ENCODE results near the gene SH3RF1.

SH3RF1 gene

DNA sequence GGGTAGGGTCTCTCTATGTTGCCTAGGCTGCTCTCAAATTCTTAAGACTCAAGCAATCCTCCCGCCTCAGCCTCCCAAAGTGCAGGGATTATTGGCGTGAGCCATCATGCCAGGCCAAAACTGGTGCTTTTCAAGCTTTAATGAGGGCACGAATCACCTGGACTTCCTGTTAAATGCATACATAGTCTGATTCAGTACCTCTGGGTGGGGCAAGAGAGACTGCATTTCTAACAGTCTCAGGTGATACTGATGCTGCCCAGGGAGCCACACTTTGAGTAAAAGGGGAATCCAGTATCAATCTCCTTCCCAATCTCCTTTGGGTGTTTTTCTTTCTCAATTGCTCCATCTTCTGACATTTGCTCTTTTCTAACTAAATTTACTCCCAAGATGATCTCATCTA, 96.5 kb downstream of the SH3RF1 start:
- no peaks in the 10 kb centered on the region for H3K4me1 ChIP-seq (ENCODE audit: control insufficient read depth in 5 of 5, insufficient read depth in 5 of 5, low read length in 5 of 5)
- no peaks in the 10 kb centered on the region for H3K9me3 ChIP-seq (ENCODE audit: control insufficient read depth in 5 of 5, low read length in 5 of 5)
- H3K36me3 ChIP-seq (ENCODE audit: control insufficient read depth in 5 of 5, insufficient read depth in 5 of 5, low read length in 5 of 5): no peaks in the 10 kb centered on the region
- no peaks in the 10 kb centered on the region for H3K27me3 ChIP-seq (ENCODE audit: control insufficient read depth in 5 of 5, insufficient read depth in 4 of 5, low read length in 5 of 5)
- H3K4me3 ChIP-seq (ENCODE audit: low read depth in 1 of 5, low read length in 5 of 5): no peak overlapping the region
- no peak overlapping the region for H3K27ac ChIP-seq (ENCODE audit: low read depth, low read length)
- H3K9ac ChIP-seq (ENCODE audit: low read length in 5 of 5): no peak overlapping the region

GRCh38 chr4:169167957-169168858, 102.5 kb downstream of the SH3RF1 start:
- Histone ChIP-seq H3K27me3 (ENCODE audit: control insufficient read depth in 5 of 5, insufficient read depth in 4 of 5, low read length in 5 of 5) (no peaks in the 10 kb centered on the region), H3K9ac (ENCODE audit: low read length in 5 of 5) (no peak overlapping the region), H3K4me3 (ENCODE audit: low read depth in 1 of 5, low read length in 5 of 5) (no peak overlapping the region), H3K4me1 (ENCODE audit: control insufficient read depth in 5 of 5, insufficient read depth in 5 of 5, low read length in 5 of 5) (peaks cover 0 to 8% (median 0%) of the 10 kb centered on the region in 5 donors), H3K36me3 (ENCODE audit: control insufficient read depth in 5 of 5, insufficient read depth in 5 of 5, low read length in 5 of 5) (no peaks in the 10 kb centered on the region), H3K9me3 (ENCODE audit: control insufficient read depth in 5 of 5, low read length in 5 of 5) (no peaks in the 10 kb centered on the region), H3K27ac (ENCODE audit: low read depth, low read length) (no peak overlapping the region)

DNA sequence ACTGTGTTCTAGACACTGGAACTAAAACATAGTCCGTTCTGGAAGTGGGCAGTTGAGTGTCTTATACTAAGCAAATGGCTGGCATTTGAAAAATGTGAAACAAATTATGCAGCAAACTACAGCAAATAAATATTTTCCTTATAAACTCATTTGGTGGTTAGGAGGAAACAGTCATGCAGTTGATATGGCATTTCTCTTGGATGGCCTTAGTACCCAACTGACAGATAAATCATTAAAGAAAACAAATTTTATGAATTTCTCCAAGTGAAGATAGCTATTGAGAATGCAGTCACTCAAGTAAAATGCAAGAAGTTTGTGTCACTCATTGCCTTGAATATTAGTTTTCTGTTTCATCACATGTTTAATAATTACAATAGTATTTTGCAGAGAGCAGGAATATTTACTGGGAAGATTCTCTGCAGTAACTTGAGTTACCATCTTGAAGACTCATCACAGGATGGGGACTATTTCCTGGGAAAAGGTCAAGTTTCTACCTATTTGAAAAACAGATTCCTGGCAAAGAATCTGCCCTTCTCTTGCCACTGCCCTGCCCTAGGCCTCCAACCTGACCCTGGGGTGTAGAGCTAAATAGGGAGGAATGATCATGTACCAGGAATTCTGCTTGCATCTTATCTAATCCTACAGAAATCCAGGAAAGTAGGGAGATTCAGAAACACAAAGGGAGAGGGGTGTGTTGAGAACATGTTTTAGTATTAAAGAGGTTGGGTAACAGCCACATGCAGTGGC, 105.9 kb downstream of the SH3RF1 start:
- Histone ChIP-seq H3K36me3 (ENCODE audit: control insufficient read depth in 5 of 5, insufficient read depth in 5 of 5, low read length in 5 of 5) (no peaks in the 10 kb centered on the region), H3K9ac (ENCODE audit: low read length in 5 of 5) (no peak overlapping the region), H3K4me1 (ENCODE audit: control insufficient read depth in 5 of 5, insufficient read depth in 5 of 5, low read length in 5 of 5) (peaks cover 0 to 10% (median 9%) of the 10 kb centered on the region in 5 donors), H3K27ac (ENCODE audit: low read depth, low read length) (no peak overlapping the region), H3K4me3 (ENCODE audit: low read depth in 1 of 5, low read length in 5 of 5) (no peak overlapping the region), H3K27me3 (ENCODE audit: control insufficient read depth in 5 of 5, insufficient read depth in 4 of 5, low read length in 5 of 5) (no peaks in the 10 kb centered on the region), H3K9me3 (ENCODE audit: control insufficient read depth in 5 of 5, low read length in 5 of 5) (no peaks in the 10 kb centered on the region)

DNA sequence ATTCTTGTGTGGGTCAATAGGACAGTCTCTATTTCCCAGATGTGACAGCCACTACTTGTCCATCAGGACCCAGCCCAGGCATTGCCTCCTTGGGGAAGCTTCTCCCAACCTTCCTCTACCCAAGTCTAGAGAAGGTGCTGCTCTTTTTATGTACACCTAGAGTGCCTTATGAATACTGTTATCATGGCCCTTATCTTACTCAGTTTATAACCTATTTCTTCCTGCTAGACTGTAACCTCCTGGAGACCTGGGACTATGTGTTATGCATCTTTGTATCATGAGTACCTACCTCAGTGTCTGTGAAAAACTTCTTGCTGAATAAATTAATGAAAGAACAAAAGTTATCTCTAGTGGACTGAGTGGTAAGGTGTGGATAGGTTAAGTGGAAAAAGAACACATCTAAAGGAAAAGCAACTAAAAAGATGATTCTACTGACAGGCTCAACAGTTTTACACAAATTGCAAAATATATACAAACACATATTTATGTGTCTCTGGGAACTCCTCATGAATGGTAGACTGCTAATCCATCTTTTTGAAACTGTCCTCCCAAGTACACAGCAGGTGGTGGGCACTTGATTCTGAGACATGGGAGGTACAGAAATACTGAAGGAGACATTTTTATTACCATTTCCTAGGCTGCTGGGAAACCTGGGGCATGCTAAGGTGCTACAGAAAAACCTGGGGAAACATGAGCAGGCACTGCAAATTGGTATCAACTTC, 106.6 kb downstream of the SH3RF1 start:
- H3K9ac ChIP-seq (ENCODE audit: low read length in 5 of 5): no peak overlapping the region
- no peaks in the 10 kb centered on the region for H3K27me3 ChIP-seq (ENCODE audit: control insufficient read depth in 5 of 5, insufficient read depth in 4 of 5, low read length in 5 of 5)
- no peak overlapping the region for H3K27ac ChIP-seq (ENCODE audit: low read depth, low read length)
- no peaks in the 10 kb centered on the region for H3K9me3 ChIP-seq (ENCODE audit: control insufficient read depth in 5 of 5, low read length in 5 of 5)
- peaks cover 0 to 10% (median 9%) of the 10 kb centered on the region in 5 donors for H3K4me1 ChIP-seq (ENCODE audit: control insufficient read depth in 5 of 5, insufficient read depth in 5 of 5, low read length in 5 of 5)
- no peak overlapping the region for H3K4me3 ChIP-seq (ENCODE audit: low read depth in 1 of 5, low read length in 5 of 5)
- no peaks in the 10 kb centered on the region for H3K36me3 ChIP-seq (ENCODE audit: control insufficient read depth in 5 of 5, insufficient read depth in 5 of 5, low read length in 5 of 5)

GRCh38 chr4:169163495-169163894, 107.3 kb downstream of the SH3RF1 start:
- Histone ChIP-seq H3K4me1 (ENCODE audit: control insufficient read depth in 5 of 5, insufficient read depth in 5 of 5, low read length in 5 of 5) (peaks cover 0 to 10% (median 9%) of the 10 kb centered on the region in 5 donors), H3K9me3 (ENCODE audit: control insufficient read depth in 5 of 5, low read length in 5 of 5) (no peaks in the 10 kb centered on the region), H3K36me3 (ENCODE audit: control insufficient read depth in 5 of 5, insufficient read depth in 5 of 5, low read length in 5 of 5) (no peaks in the 10 kb centered on the region), H3K27ac (ENCODE audit: low read depth, low read length) (no peak overlapping the region), H3K4me3 (ENCODE audit: low read depth in 1 of 5, low read length in 5 of 5) (no peak overlapping the region), H3K9ac (ENCODE audit: low read length in 5 of 5) (no peak overlapping the region), H3K27me3 (ENCODE audit: control insufficient read depth in 5 of 5, insufficient read depth in 4 of 5, low read length in 5 of 5) (no peaks in the 10 kb centered on the region)

DNA sequence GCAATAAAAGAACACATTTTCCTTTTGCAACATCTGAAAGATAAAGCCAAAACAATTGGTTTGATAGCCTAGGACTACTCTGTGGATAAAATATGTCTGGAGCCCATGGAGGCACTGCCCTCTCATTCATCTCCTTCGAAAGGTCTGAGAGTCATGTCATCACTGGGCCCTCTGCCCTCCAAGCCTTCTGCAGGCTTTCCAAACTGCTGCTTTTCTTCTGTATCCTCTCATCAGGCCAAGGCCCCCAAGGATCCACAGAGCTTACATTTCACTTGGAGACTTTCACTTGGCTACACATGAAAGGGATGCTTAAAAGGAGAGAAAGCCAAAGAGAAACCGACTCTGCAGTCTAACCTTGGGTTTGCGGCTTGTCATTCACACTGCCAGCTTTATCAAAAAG, 109.9 kb downstream of the SH3RF1 start:
- peaks cover 0 to 10% (median 9%) of the 10 kb centered on the region in 5 donors for H3K4me1 ChIP-seq (ENCODE audit: control insufficient read depth in 5 of 5, insufficient read depth in 5 of 5, low read length in 5 of 5)
- H3K36me3 ChIP-seq (ENCODE audit: control insufficient read depth in 5 of 5, insufficient read depth in 5 of 5, low read length in 5 of 5): peaks cover 0 to 6% (median 3%) of the 10 kb centered on the region in 5 donors
- no peak overlapping the region for H3K4me3 ChIP-seq (ENCODE audit: low read depth in 1 of 5, low read length in 5 of 5)
- no peak overlapping the region for H3K9ac ChIP-seq (ENCODE audit: low read length in 5 of 5)
- H3K27ac ChIP-seq (ENCODE audit: low read depth, low read length): no peak overlapping the region
- H3K9me3 ChIP-seq (ENCODE audit: control insufficient read depth in 5 of 5, low read length in 5 of 5): no peaks in the 10 kb centered on the region
- no peaks in the 10 kb centered on the region for H3K27me3 ChIP-seq (ENCODE audit: control insufficient read depth in 5 of 5, insufficient read depth in 4 of 5, low read length in 5 of 5)

DNA sequence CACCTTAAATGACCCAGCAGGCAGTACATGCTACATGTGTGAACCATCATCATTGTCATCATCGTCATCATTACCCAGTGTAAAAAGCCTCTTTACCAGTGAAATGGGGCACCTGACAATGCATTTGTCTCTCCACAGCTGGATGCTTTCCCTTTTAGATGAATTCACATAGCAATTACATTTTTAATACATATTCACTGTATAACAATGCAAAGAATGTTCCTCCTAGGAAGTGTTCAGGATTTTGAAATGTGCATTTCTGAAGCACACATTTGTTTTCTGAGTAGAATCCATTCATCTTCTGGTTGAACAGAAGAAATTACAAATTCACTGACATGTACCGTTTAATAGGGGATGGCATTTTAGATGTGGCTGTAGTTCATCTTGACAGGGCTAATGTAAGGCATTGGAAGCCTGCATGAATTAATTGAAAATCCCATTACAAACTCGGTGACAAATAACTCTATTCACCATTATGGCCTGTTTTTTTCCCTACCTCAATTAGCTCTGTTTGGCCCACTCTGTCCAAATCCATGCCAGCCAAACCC, 111.1 kb downstream of the SH3RF1 start:
- H3K9me3 ChIP-seq (ENCODE audit: control insufficient read depth in 5 of 5, low read length in 5 of 5): no peaks in the 10 kb centered on the region
- no peak overlapping the region for H3K9ac ChIP-seq (ENCODE audit: low read length in 5 of 5)
- peaks cover 0 to 10% (median 7%) of the 10 kb centered on the region in 5 donors for H3K4me1 ChIP-seq (ENCODE audit: control insufficient read depth in 5 of 5, insufficient read depth in 5 of 5, low read length in 5 of 5)
- H3K4me3 ChIP-seq (ENCODE audit: low read depth in 1 of 5, low read length in 5 of 5): no peak overlapping the region
- peaks cover 5 to 14% (median 6%) of the 10 kb centered on the region in 5 donors for H3K36me3 ChIP-seq (ENCODE audit: control insufficient read depth in 5 of 5, insufficient read depth in 5 of 5, low read length in 5 of 5)
- H3K27ac ChIP-seq (ENCODE audit: low read depth, low read length): no peak overlapping the region
- H3K27me3 ChIP-seq (ENCODE audit: control insufficient read depth in 5 of 5, insufficient read depth in 4 of 5, low read length in 5 of 5): no peaks in the 10 kb centered on the region

GRCh38 chr4:169158861-169159260, 111.9 kb downstream of the SH3RF1 start:
- Histone ChIP-seq H3K4me1 (ENCODE audit: control insufficient read depth in 5 of 5, insufficient read depth in 5 of 5, low read length in 5 of 5) (peaks cover 0 to 10% (median 5%) of the 10 kb centered on the region in 5 donors), H3K9ac (ENCODE audit: low read length in 5 of 5) (no peak overlapping the region), H3K36me3 (ENCODE audit: control insufficient read depth in 5 of 5, insufficient read depth in 5 of 5, low read length in 5 of 5) (peaks cover 6 to 19% (median 10%) of the 10 kb centered on the region in 5 donors), H3K27me3 (ENCODE audit: control insufficient read depth in 5 of 5, insufficient read depth in 4 of 5, low read length in 5 of 5) (no peaks in the 10 kb centered on the region), H3K4me3 (ENCODE audit: low read depth in 1 of 5, low read length in 5 of 5) (no peak overlapping the region), H3K27ac (ENCODE audit: low read depth, low read length) (no peak overlapping the region), H3K9me3 (ENCODE audit: control insufficient read depth in 5 of 5, low read length in 5 of 5) (no peaks in the 10 kb centered on the region)

GRCh38 chr4:169158046-169158445, 112.7 kb downstream of the SH3RF1 start:
- Histone ChIP-seq H3K4me1 (ENCODE audit: control insufficient read depth in 5 of 5, insufficient read depth in 5 of 5, low read length in 5 of 5) (peaks cover 0 to 10% (median 5%) of the 10 kb centered on the region in 5 donors), H3K27ac (ENCODE audit: low read depth, low read length) (no peak overlapping the region), H3K4me3 (ENCODE audit: low read depth in 1 of 5, low read length in 5 of 5) (no peak overlapping the region), H3K27me3 (ENCODE audit: control insufficient read depth in 5 of 5, insufficient read depth in 4 of 5, low read length in 5 of 5) (no peaks in the 10 kb centered on the region), H3K9ac (ENCODE audit: low read length in 5 of 5) (no peak overlapping the region), H3K36me3 (ENCODE audit: control insufficient read depth in 5 of 5, insufficient read depth in 5 of 5, low read length in 5 of 5) (peaks cover 6 to 19% (median 11%) of the 10 kb centered on the region in 5 donors), H3K9me3 (ENCODE audit: control insufficient read depth in 5 of 5, low read length in 5 of 5) (no peaks in the 10 kb centered on the region)
